ENCODE measurements around the gene DYNC1LI2.

DNA sequence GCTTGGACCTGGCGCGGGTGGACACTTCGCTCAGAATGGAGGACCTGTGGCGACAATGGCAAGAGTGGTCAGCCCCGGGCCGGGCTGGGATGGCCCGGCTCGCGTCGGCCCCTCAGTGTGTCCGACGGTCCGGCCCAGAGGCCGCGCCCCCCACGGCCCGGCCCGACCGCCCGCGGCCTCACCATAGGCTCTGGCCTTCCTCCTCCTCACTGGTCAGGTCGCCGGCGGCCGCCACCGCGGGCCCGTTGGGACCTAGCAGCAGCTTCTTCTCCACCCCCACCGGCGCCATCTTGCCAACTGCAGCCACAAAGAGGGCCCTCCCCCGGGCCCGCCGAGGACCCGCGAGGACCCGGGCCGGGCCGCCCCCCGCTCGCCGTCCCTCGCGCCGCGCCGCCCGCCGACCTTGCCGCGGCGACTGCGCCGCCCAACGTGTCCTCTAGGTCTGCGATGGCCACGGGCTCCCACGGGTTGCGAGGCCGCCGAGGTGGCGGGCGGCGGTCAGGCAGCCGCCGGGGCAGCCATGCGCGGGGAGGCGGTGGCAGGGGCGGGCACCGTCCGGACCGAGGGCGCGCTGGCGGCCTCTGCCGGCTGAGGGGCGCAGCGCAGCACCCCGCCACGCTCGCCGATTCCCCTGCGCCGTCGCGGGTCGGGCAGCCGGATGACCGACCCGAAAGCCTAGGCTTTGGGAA lies at the start of gene DYNC1LI2:
- TF ChIP-seq EZH2 (IDR thresholded peaks at IDR 0.05; ENCODE audit: insufficient read depth, poor library complexity, severe bottlenecking) (no peak), EZH2phosphoT487 (IDR thresholded peaks at IDR 0.05; ENCODE audit: insufficient read depth, low read depth) (no peak)

Measured in GM23248 (cell line).